Right lobe of liver (tissue), 6 donors: ENCODE results near the gene IGF2BP2. TPM values are rescaled to one million over a fixed set of nuclear protein-coding genes. Genes with fewer than 3 reads are reported as not detected.
"Not testable (repeated sequence)": the region's sequence is repeated elsewhere in the genome, so short reads cannot be mapped to it uniquely, and the experiment has no call there.

Experiments used
- ATAC-seq, 4 donors: fragments of 200-7000 bp; cut with Tn5 transposase; one replicate each; pipeline ENCODE4 v1.9.1; 2020; ENCODE audit warnings: mild to moderate bottlenecking in 4 of 4, moderate library complexity in 4 of 4
- DNase-seq, 3 donors: peaks; one replicate each; pipeline ENCODE4 v3.0.0-alpha.2; 2020
- H3K27ac ChIP-seq, 3 donors: fragments of 200-600 bp; one replicate each; pipeline ENCODE4 v1.8.0; 2022
- H3K27me3 ChIP-seq, 2 donors: fragments of 200-600 bp; one replicate each; pipeline ENCODE4 v1.8.0; 2022
- H3K36me3 ChIP-seq, 4 donors: fragments of 200-600 bp; sonication (generic) in 1 of 4; one replicate each; pipeline versions ENCODE4 v1.5.1 to v1.8.0; 2017 to 2022; ENCODE audit warnings: control low read depth in 1 of 4
- H3K4me1 ChIP-seq, 4 donors: fragments of 200-600 bp; sonication (generic) in 1 of 4; one replicate each; pipeline versions ENCODE4 v1.5.1 to v1.8.0; 2017 to 2022; ENCODE audit warnings: control low read depth in 1 of 4
- H3K4me3 ChIP-seq, 3 donors: fragments of 200-600 bp; one replicate each; pipeline ENCODE4 v1.8.0; 2022
- H3K9me3 ChIP-seq, 4 donors: fragments of 200-600 bp; sonication (generic) in 1 of 4; one replicate each; pipeline versions ENCODE4 v1.5.1 to v1.8.0; 2017 to 2022; ENCODE audit warnings: control low read depth in 1 of 4
- CTCF ChIP-seq, 4 donors: fragments of 200-600 bp in 3 of 4; fragments of 450-650 bp in 1 of 4; IDR thresholded peaks; one replicate each; pipeline versions ENCODE4 v1.5.1 to v1.8.0; 2016 to 2022; ENCODE audit warnings: antibody characterized with exemption in 4 of 4, mild to moderate bottlenecking in 2 of 4
- POLR2A ChIP-seq: fragments of 450-650 bp; IDR thresholded peaks from one replicate; pipeline ENCODE4 v1.6.1; 2017; ENCODE audit warnings: antibody characterized with exemption, mild to moderate bottlenecking
- WGBS: methylation state at CpG from one replicate; pipeline ENCODE4 v1.1.6; 2018; ENCODE audit warnings: low coverage, low lambda C conversion rate; ENCODE audit not compliant: insufficient coverage; ENCODE audit errors: missing lambda C conversion rate; 5-methylcytosine and 5-hydroxymethylcytosine counted together
- intact Hi-C, 2 donors: fragments of 100-400 bp; cut with DNase I; formaldehyde crosslinking; loops; one replicate each; pipeline versions ENCODE4 v1.11.2 to v1.14.1; 2022
- total RNA-seq, 6 experiments: library from RNA; depleted of rRNA in 2 of 6; stranded (reverse); fragments of >200 nt in 2 of 6; fragmentation: NEBNext Ultra II Directional in 3 of 6; extraction: Animal tissue kit (Norgen Biotek cat#: 25700) in 3 of 6; gene quantifications; one replicate each; pipeline versions ENCODE4 v1.1.0 to v1.2.4, GENCODE V29; 2016 to 2023
- donor health status: DM: no; HTN: yes; CAD: no.
- donor health status: DM: no; HTN: no; CAD: no.
- donor health status: DM: no; HTN: no; CAD: no.
- donor health status: DM: no; HTN: yes; CAD: no.
- donor health status: DM: no; HTN: yes; CAD: no.

IGF2BP2 gene
- total RNA-seq, 6 experiments from 2014 or later = 0.99 to 3.0 (median 1.8) TPM

DNA sequence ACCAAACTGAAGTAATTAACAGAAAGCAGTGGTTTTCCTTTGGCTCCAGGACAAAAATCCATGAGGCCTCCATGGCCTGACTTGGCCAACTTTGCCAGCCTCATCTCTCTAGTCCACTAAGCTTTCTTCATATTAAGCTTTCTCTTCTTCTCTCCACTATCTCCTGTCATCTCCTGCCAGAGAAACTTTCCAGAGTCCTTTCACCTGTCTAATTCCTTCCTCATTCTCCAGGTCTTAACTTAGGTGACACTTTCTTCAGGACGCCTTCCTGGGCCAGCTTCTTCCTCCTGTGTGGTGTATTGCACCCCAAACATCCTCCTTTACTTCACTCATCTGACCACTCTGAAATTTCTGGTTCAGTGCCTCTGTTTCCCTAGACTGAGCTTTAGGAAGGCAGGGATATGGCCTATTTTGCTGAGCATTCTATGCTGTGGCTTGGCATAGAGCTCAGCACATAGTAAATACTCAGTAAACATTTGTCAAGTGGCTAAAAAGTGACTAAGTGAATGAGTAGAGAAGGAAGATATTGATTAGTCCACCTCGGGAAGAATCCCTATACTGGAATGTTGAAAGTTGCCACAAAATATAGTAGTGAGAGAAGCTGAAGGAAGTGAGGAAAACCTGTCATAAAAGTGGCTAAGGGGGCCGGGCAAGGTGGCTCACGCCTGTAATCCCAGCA lies 34.6 kb upstream of the IGF2BP2 start:
- TF ChIP-seq CTCF (IDR thresholded peaks at IDR 0.05) = no peak
- TF ChIP-seq POLR2A = no peak
- Histone ChIP-seq H3K36me3 (no peaks in the 10 kb centered on the region), H3K27me3 (no peaks in the 10 kb centered on the region), H3K4me3 (no peak overlapping the region), H3K9me3 (peaks cover 0 to 5% (median 0%) of the 10 kb centered on the region in 4 donors), H3K4me1 (no peaks in the 10 kb centered on the region), H3K27ac (no peak overlapping the region)
- no peak for DNase-seq
- no peak for ATAC-seq
- 71% methylated on average over 4 of the region's 4 CpGs for WGBS
- intact Hi-C loops = no loop called here

DNA sequence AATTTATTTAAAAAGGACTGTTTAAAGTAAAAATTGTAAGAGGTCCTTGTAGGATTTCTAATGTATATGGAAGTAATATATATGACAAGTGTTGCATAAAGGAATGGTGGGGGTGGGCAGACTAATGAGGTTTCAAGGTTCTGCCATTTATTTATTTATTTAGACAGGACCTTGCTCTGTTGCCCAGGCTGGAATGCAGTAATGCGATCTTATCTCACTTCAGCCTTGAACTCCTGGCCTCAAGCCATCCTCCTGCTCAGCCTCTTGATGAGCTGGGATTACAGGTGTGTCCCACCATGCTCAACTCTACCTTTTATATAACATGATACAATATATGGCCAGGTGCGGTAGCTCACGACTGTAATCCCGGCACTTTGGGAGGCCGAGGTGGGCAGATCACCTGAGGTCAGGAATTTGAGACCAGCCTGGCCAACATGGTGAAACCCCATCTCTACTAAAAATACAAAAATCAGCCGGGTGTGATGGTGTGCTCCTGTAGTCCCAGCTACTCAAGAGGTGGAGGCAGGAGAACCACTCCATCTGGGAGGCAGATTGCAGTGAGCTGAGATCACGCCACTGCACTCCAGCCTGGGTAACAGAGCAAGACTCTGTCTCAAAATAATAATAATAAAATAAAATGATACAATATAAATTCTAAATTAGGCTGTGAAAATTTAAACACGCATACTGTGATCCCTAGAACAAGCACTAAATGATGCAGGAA lies 33.8 kb upstream of the IGF2BP2 start:
- peak in 1 of 3 donors; percentile 24 for DNase-seq
- Histone ChIP-seq H3K4me1 (no peaks in the 10 kb centered on the region), H3K27me3 (no peaks in the 10 kb centered on the region), H3K4me3 (no peak overlapping the region), H3K36me3 (no peaks in the 10 kb centered on the region), H3K27ac (no peak overlapping the region), H3K9me3 (peaks cover 0 to 5% (median 0%) of the 10 kb centered on the region in 4 donors)
- peak in 2 of 4 donors; percentile 47 to 55 for ATAC-seq
- WGBS = 91% methylated on average over 8 of the region's 8 CpGs
- intact Hi-C loops = no loop called here
- TF ChIP-seq CTCF (IDR thresholded peaks at IDR 0.05) (no peak), POLR2A (no peak)

DNA sequence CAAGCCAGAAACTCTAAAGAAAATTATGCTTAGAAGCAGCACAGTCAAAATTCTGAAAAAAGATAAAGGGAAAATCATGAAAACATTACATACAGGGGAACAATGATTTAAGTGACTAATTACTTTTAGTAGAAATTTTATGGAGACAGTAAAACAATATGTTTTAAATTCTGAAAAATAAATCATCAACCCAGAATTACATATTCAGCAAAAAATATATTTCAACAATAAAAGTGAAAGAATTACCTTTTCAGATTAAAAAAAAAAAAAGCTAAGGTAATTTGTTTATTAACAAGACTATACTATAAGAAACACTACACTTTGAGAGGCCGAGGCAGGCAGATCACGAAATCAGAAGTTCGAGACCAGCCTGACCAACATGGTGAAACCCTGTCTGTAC lies 32.4 kb upstream of the IGF2BP2 start:
- H3K9me3 ChIP-seq = peaks cover 0 to 5% (median 0%) of the 10 kb centered on the region in 4 donors
- intact Hi-C loops = no loop called here
- TF ChIP-seq CTCF (IDR thresholded peaks at IDR 0.05) = no peak
- no peak for TF ChIP-seq POLR2A
- no peak for ATAC-seq
- no peaks in the 10 kb centered on the region for H3K4me1 ChIP-seq
- H3K27ac ChIP-seq = no peak overlapping the region
- no peak overlapping the region for H3K4me3 ChIP-seq
- no peak for DNase-seq
- no peaks in the 10 kb centered on the region for H3K27me3 ChIP-seq
- H3K36me3 ChIP-seq = no peaks in the 10 kb centered on the region
- 73% methylated on average over 3 of the region's 3 CpGs for WGBS

GRCh38 chr3:185856652-185857051 lies 31.8 kb upstream of the IGF2BP2 start:
- intact Hi-C loops = no loop called here
- DNase-seq = no peak
- ATAC-seq = no peak

GRCh38 chr3:185853771-185854170 lies 28.9 kb upstream of the IGF2BP2 start:
- H3K9me3 ChIP-seq, H3K4me1 ChIP-seq, DNase-seq, intact Hi-C loops, H3K27me3 ChIP-seq, ATAC-seq, H3K36me3 ChIP-seq, H3K27ac ChIP-seq, H3K4me3 ChIP-seq: not testable (repeated sequence)
- WGBS = 96% methylated on average over 3 of the region's 3 CpGs

More at GRCh38 chr3:185856652-185857051, 31.8 kb upstream of the IGF2BP2 start:
- no peak for TF ChIP-seq POLR2A
- TF ChIP-seq CTCF (IDR thresholded peaks at IDR 0.05) = no peak
- Histone ChIP-seq H3K9me3 (peaks cover 0 to 5% (median 0%) of the 10 kb centered on the region in 4 donors), H3K27ac (no peak overlapping the region), H3K4me1 (no peaks in the 10 kb centered on the region), H3K4me3 (no peak overlapping the region), H3K27me3 (no peaks in the 10 kb centered on the region), H3K36me3 (no peaks in the 10 kb centered on the region)
